Liver (tissue), 9 donors: ENCODE results near the gene NKX2-4. TPM values are rescaled to one million over a fixed set of nuclear protein-coding genes. Genes with fewer than 3 reads are reported as not detected.

ENCODE experiments used
- DNase-seq: peaks from one replicate; pipeline ENCODE4 v3.0.0-alpha.2; 2017; ENCODE audit warnings: low spot score
- H3K27ac ChIP-seq, 2 donors: one replicate each; pipeline ENCODE4 v1.7.0; 2013; ENCODE audit warnings: inconsistent platforms in 2 of 2, low read length in 2 of 2, control low read depth in 1 of 2, low read depth in 1 of 2, mild to moderate bottlenecking in 1 of 2
- H3K27me3 ChIP-seq, 4 donors: one replicate each; pipeline versions ENCODE4 v1.6.1 to v1.7.0; 2013; ENCODE audit warnings: low read length in 3 of 4, inconsistent platforms in 1 of 4, mild to moderate bottlenecking in 1 of 4, moderate library complexity in 1 of 4; ENCODE audit not compliant: control insufficient read depth in 4 of 4, insufficient read depth in 4 of 4
- H3K36me3 ChIP-seq, 4 donors: one replicate each; pipeline versions ENCODE4 v1.6.1 to v1.7.0; 2013; ENCODE audit warnings: low read length in 3 of 4, mild to moderate bottlenecking in 3 of 4, low read depth in 1 of 4, moderate library complexity in 1 of 4; ENCODE audit not compliant: control insufficient read depth in 4 of 4, insufficient read depth in 3 of 4
- H3K4me1 ChIP-seq, 4 donors: one replicate each; pipeline versions ENCODE4 v1.6.1 to v1.7.0; 2013; ENCODE audit warnings: low read length in 3 of 4, mild to moderate bottlenecking in 3 of 4, moderate library complexity in 1 of 4; ENCODE audit not compliant: control insufficient read depth in 4 of 4, insufficient read depth in 4 of 4
- H3K4me3 ChIP-seq, 3 donors: one replicate each; pipeline versions ENCODE4 v1.6.1 to v1.7.0; 2013; ENCODE audit warnings: low read length in 3 of 3, control low read depth in 1 of 3, low read depth in 1 of 3, mild to moderate bottlenecking in 1 of 3
- H3K9ac ChIP-seq, 2 donors: one replicate each; pipeline ENCODE4 v1.7.0; 2013; ENCODE audit warnings: low read length in 2 of 2, mild to moderate bottlenecking in 2 of 2, moderate library complexity in 2 of 2, control low read depth in 1 of 2, low read depth in 1 of 2
- H3K9me3 ChIP-seq, 4 donors: one replicate each; pipeline versions ENCODE4 v1.6.1 to v1.7.0; 2013; ENCODE audit warnings: low read length in 3 of 4; ENCODE audit not compliant: control insufficient read depth in 4 of 4
- EGR1 ChIP-seq, 2 donors: IDR thresholded peaks; 2 replicates each; pipeline ENCODE4 v1.6.1; 2016 to 2018; ENCODE audit warnings: antibody characterized with exemption in 2 of 2, low read depth in 2 of 2
- FOXA1 ChIP-seq: IDR thresholded peaks from 2 replicates; pipeline ENCODE4 v1.6.1; 2016; ENCODE audit warnings: antibody characterized with exemption
- FOXA2 ChIP-seq: IDR thresholded peaks from 2 replicates; pipeline ENCODE4 v1.6.1; 2016; ENCODE audit warnings: antibody characterized with exemption
- GABPA ChIP-seq, 2 donors: IDR thresholded peaks in 1 of 2; conservative IDR thresholded peaks in 1 of 2; 2 replicates each; pipeline ENCODE4 v1.6.1; 2016; ENCODE audit warnings: antibody characterized with exemption in 2 of 2, mild to moderate bottlenecking in 1 of 2, moderate library complexity in 1 of 2
- HNF4A ChIP-seq, 2 donors: conservative IDR thresholded peaks; 2 replicates each; pipeline ENCODE4 v1.6.1; 2016; ENCODE audit warnings: antibody characterized with exemption in 2 of 2, mild to moderate bottlenecking in 2 of 2
- HNF4G ChIP-seq: IDR thresholded peaks from 2 replicates; pipeline ENCODE4 v1.6.1; 2016; ENCODE audit warnings: antibody characterized with exemption
- JUND ChIP-seq, 2 donors: IDR thresholded peaks; 2 replicates each; pipeline ENCODE4 v1.6.1; 2016; ENCODE audit warnings: antibody characterized with exemption in 2 of 2
- NR2F2 ChIP-seq: IDR thresholded peaks from 2 replicates; pipeline ENCODE4 v1.6.1; 2016; ENCODE audit warnings: antibody characterized with exemption
- RAD21 ChIP-seq, 2 donors: IDR thresholded peaks; 2 replicates each; pipeline ENCODE4 v1.6.1; 2016; ENCODE audit warnings: antibody characterized with exemption in 2 of 2, mild to moderate bottlenecking in 2 of 2
- RXRA ChIP-seq, 2 donors: IDR thresholded peaks; 2 replicates each; pipeline ENCODE4 v1.6.1; 2017 to 2018; ENCODE audit warnings: antibody characterized with exemption in 2 of 2, mild to moderate bottlenecking in 1 of 2
- SP1 ChIP-seq: IDR thresholded peaks from 2 replicates; pipeline ENCODE4 v1.6.1; 2018; ENCODE audit warnings: antibody characterized with exemption, mild to moderate bottlenecking
- TAF1 ChIP-seq: conservative IDR thresholded peaks from 2 replicates; pipeline ENCODE4 v1.6.1; 2016; ENCODE audit warnings: antibody characterized with exemption, mild to moderate bottlenecking
- YY1 ChIP-seq: IDR thresholded peaks from 2 replicates; pipeline ENCODE4 v1.6.1; 2016; ENCODE audit warnings: antibody characterized with exemption, mild to moderate bottlenecking
- WGBS: extraction: QIAGEN DNeasy Blood & Tissue Kit; methylation state at CpG from one replicate; pipeline ENCODE4 v1.1.7; 2013; 5-methylcytosine and 5-hydroxymethylcytosine counted together
- polyA plus RNA-seq, 2 donors: library from polyadenylated mRNA; stranded (reverse) in 1 of 2; unstranded in 1 of 2; fragments of 200-250 nt in 1 of 2; fragments of >200 nt in 1 of 2; fragmentation: Nextera tagmentation in 1 of 2; extraction: Ambion mirVana in 1 of 2; gene quantifications; one replicate each; pipeline versions ENCODE4 v1.2.1 to v1.2.3, GENCODE V29; 2013 to 2015
- total RNA-seq, 2 donors: library from RNA; depleted of rRNA; stranded (reverse); fragments of >200 nt; gene quantifications; one replicate each; pipeline ENCODE4 v1.2.3, GENCODE V29; 2014
- TF ChIP-seq, protein P1 (sequence below): IDR thresholded peaks from 2 replicates; pipeline ENCODE4 v1.6.1; 2016; ENCODE audit warnings: antibody characterized with exemption, mild to moderate bottlenecking
- TF ChIP-seq, protein P2 (sequence below): fragments of 150-350 bp; IDR thresholded peaks from 2 replicates; pipeline ENCODE4 v1.5.1; 2017; ENCODE audit warnings: improper control_type of control experiment, low read depth, low read length; ENCODE audit not compliant: missing input control
- TF ChIP-seq, protein P3 (sequence below): IDR thresholded peaks from 2 replicates; pipeline ENCODE4 v1.6.1; 2016; ENCODE audit warnings: antibody characterized with exemption
- TF ChIP-seq, protein P4 (sequence below): IDR thresholded peaks from 2 replicates; pipeline ENCODE4 v1.6.1; 2016; ENCODE audit warnings: antibody characterized with exemption
- TF ChIP-seq, protein P5 (sequence below): IDR thresholded peaks from 2 replicates; pipeline ENCODE4 v1.6.1; 2016; ENCODE audit warnings: antibody characterized with exemption
- donor health status: healthy.
- donor health status: healthy.
- donor health status: healthy.
- donor health status: healthy.
- donor health status: healthy.

The NKX2-4 gene
- total and polyA plus RNA-seq, 4 donors: not detected

DNA sequence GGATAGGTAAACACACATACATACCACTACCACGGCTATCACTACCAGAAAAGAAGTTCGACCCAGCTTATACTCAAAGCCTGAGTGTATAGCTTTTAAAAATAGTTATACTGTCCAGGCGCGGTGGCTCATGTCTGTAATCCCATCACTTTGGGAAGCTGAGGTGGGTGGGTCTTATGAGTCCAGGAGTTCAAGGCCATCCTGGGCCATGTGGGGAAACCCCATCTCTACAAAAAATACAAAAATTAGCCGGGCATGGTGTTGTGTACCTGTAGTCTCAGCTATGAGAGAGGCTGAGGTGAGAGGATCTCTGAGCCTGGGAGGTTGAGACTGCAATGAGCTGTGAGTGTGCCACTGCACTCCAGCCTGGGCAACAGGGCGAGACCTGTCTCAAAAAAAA is 32.9 kb downstream of the NKX2-4 start (continued):
- TF ChIP-seq, protein P1, sequence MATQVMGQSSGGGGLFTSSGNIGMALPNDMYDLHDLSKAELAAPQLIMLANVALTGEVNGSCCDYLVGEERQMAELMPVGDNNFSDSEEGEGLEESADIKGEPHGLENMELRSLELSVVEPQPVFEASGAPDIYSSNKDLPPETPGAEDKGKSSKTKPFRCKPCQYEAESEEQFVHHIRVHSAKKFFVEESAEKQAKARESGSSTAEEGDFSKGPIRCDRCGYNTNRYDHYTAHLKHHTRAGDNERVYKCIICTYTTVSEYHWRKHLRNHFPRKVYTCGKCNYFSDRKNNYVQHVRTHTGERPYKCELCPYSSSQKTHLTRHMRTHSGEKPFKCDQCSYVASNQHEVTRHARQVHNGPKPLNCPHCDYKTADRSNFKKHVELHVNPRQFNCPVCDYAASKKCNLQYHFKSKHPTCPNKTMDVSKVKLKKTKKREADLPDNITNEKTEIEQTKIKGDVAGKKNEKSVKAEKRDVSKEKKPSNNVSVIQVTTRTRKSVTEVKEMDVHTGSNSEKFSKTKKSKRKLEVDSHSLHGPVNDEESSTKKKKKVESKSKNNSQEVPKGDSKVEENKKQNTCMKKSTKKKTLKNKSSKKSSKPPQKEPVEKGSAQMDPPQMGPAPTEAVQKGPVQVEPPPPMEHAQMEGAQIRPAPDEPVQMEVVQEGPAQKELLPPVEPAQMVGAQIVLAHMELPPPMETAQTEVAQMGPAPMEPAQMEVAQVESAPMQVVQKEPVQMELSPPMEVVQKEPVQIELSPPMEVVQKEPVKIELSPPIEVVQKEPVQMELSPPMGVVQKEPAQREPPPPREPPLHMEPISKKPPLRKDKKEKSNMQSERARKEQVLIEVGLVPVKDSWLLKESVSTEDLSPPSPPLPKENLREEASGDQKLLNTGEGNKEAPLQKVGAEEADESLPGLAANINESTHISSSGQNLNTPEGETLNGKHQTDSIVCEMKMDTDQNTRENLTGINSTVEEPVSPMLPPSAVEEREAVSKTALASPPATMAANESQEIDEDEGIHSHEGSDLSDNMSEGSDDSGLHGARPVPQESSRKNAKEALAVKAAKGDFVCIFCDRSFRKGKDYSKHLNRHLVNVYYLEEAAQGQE: no peak
- TF ChIP-seq SP1: no peak

DNA sequence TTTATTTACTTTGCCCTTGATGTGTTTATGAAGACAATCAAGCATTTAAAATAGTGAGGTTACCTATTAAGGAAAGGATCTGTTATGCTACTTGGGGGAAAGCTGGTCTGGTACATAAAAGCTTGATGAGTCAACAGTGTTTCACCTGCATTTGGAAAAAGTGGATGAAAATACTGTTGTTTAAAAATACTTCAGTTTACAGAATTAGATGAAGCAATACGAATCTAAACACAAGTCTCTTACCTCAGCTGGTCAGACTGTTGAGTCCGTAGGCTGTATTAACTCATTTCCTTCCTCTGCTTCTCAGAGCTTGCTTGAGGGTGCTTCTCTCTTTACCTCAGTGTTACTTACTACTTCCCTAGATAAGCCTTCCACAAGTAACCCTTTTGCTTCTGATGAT is 36.1 kb downstream of the NKX2-4 start:
- H3K36me3 ChIP-seq: peaks cover 17 to 44% (median 40%) of the 10 kb centered on the region in 4 donors
- no peak overlapping the region for H3K27ac ChIP-seq
- 68% methylated on average over 2 of the region's 2 CpGs for WGBS

More for the DNA sequence above, 36.1 kb downstream of the NKX2-4 start:
- no peak for DNase-seq
- no peaks in the 10 kb centered on the region for H3K27me3 ChIP-seq
- peaks cover 0 to 1% (median 0%) of the 10 kb centered on the region in 4 donors for H3K4me1 ChIP-seq
- TF ChIP-seq FOXA1 (no peak), HNF4G (no peak), NR2F2 (no peak), RAD21 (IDR thresholded peaks at IDR 0.05) (no peak), HNF4A (conservative IDR thresholded peaks at IDR 0.05) (no peak), FOXA2 (no peak), SP1 (no peak), GABPA (IDR thresholded peaks at IDR 0.05 in 1 of 2, conservative IDR thresholded peaks at IDR 0.05 in 1 of 2) (no peak), RXRA (IDR thresholded peaks at IDR 0.05) (no peak), JUND (IDR thresholded peaks at IDR 0.05) (no peak), TAF1 (no peak), EGR1 (IDR thresholded peaks at IDR 0.05; ENCODE audit: low read depth in 2 of 2) (no peak), YY1 (no peak)
- TF ChIP-seq, protein P2, sequence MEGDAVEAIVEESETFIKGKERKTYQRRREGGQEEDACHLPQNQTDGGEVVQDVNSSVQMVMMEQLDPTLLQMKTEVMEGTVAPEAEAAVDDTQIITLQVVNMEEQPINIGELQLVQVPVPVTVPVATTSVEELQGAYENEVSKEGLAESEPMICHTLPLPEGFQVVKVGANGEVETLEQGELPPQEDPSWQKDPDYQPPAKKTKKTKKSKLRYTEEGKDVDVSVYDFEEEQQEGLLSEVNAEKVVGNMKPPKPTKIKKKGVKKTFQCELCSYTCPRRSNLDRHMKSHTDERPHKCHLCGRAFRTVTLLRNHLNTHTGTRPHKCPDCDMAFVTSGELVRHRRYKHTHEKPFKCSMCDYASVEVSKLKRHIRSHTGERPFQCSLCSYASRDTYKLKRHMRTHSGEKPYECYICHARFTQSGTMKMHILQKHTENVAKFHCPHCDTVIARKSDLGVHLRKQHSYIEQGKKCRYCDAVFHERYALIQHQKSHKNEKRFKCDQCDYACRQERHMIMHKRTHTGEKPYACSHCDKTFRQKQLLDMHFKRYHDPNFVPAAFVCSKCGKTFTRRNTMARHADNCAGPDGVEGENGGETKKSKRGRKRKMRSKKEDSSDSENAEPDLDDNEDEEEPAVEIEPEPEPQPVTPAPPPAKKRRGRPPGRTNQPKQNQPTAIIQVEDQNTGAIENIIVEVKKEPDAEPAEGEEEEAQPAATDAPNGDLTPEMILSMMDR: no peak
- TF ChIP-seq, protein P3, sequence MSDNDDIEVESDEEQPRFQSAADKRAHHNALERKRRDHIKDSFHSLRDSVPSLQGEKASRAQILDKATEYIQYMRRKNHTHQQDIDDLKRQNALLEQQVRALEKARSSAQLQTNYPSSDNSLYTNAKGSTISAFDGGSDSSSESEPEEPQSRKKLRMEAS: no peak
- TF ChIP-seq, protein P4, sequence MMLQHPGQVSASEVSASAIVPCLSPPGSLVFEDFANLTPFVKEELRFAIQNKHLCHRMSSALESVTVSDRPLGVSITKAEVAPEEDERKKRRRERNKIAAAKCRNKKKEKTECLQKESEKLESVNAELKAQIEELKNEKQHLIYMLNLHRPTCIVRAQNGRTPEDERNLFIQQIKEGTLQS: no peak
- TF ChIP-seq, protein P5, sequence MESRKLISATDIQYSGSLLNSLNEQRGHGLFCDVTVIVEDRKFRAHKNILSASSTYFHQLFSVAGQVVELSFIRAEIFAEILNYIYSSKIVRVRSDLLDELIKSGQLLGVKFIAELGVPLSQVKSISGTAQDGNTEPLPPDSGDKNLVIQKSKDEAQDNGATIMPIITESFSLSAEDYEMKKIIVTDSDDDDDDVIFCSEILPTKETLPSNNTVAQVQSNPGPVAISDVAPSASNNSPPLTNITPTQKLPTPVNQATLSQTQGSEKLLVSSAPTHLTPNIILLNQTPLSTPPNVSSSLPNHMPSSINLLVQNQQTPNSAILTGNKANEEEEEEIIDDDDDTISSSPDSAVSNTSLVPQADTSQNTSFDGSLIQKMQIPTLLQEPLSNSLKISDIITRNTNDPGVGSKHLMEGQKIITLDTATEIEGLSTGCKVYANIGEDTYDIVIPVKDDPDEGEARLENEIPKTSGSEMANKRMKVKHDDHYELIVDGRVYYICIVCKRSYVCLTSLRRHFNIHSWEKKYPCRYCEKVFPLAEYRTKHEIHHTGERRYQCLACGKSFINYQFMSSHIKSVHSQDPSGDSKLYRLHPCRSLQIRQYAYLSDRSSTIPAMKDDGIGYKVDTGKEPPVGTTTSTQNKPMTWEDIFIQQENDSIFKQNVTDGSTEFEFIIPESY: no peak
- TF ChIP-seq, protein P1: no peak
- no peaks in the 10 kb centered on the region for H3K9me3 ChIP-seq
- H3K9ac ChIP-seq: no peak overlapping the region
- H3K4me3 ChIP-seq: no peak overlapping the region
